Ovary (tissue), 3 donors: ENCODE results near the gene TENM4.

Source experiments
- EP300 ChIP-seq: sonication (generic); formaldehyde crosslinking; IDR thresholded peaks from one replicate; pipeline ENCODE4 v1.6.1; 2017; ENCODE audit warnings: antibody characterized with exemption
- POLR2A ChIP-seq: fragments of 450-650 bp; IDR thresholded peaks from one replicate; pipeline ENCODE4 v1.6.1; 2017; ENCODE audit warnings: antibody characterized with exemption, mild to moderate bottlenecking, moderate library complexity
- TF ChIP-seq, protein P1 (sequence below), 3 donors: fragments of 450-650 bp in 2 of 3; fragments of 200-600 bp in 1 of 3; IDR thresholded peaks; one replicate each; pipeline versions ENCODE4 v1.5.1 to v1.8.0; 2016 to 2022; ENCODE audit warnings: antibody characterized with exemption in 3 of 3, mild to moderate bottlenecking in 1 of 3
- donor health status: DM: no; HTN: no; CAD: no.

DNA sequence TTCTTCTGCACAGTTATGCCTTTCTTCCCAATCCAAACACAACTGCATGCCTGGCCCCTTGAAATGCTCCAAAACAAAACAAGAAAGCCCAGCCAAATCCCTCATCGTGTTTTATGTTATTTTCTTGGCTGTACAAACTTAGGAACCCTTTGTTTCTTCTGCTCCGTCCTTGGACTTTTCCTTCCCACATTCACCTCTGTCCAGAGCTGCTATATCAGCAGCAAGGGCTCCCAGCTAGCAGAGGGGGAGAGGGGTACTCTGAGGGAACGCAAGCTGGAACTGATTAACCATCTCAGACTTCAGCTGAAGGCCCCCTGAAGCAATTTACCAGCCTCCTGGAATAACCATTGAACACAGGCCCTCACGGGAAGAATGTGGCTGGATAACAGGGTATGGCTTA lies 214.7 kb downstream of the TENM4 start:
- TF ChIP-seq, protein P1, sequence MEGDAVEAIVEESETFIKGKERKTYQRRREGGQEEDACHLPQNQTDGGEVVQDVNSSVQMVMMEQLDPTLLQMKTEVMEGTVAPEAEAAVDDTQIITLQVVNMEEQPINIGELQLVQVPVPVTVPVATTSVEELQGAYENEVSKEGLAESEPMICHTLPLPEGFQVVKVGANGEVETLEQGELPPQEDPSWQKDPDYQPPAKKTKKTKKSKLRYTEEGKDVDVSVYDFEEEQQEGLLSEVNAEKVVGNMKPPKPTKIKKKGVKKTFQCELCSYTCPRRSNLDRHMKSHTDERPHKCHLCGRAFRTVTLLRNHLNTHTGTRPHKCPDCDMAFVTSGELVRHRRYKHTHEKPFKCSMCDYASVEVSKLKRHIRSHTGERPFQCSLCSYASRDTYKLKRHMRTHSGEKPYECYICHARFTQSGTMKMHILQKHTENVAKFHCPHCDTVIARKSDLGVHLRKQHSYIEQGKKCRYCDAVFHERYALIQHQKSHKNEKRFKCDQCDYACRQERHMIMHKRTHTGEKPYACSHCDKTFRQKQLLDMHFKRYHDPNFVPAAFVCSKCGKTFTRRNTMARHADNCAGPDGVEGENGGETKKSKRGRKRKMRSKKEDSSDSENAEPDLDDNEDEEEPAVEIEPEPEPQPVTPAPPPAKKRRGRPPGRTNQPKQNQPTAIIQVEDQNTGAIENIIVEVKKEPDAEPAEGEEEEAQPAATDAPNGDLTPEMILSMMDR (IDR thresholded peaks at IDR 0.05), result no peak
- TF ChIP-seq EP300 (no peak), POLR2A (no peak)
